ENCODE measurements around the gene DIAPH3. TPM values are rescaled to one million over a fixed set of nuclear protein-coding genes. Genes with fewer than 3 reads are reported as not detected.

DIAPH3 gene
- total RNA-seq, 4 donors from 2014 or later, result 0.20 to 0.30 TPM; not detected in 2

DNA sequence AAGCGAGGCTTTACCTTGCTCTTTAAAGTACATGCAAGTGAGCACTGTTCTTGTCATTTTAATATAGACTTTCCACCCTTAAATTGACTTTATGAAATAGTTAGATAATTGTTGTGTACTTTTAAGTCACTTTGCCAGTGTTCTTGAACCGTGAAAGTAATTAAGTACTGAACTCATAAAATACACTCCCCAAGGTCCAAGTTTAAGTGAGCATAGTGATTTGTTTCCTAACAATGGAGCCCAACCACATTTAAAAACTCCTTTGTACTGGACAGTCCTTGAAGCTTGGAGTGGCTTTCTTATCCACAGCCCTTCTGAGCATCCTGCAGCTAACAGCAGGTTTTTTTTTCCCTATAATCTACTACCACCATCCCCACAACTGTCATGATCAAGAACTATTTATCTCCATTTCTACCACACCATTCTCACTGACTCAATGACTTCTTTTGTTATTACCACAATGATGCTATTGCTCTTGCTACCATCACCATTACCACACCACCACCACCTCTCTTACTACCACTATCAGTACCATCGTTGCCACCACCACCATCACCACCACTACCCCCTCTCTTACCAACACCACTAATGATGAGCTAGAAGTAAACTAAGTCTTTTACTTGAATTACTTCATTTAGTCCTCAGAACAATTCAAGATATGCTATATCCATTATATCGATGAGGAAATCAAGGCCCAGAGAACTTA, 452.6 kb downstream of the DIAPH3 start:
- Histone ChIP-seq H3K4me1 (no peaks in the 10 kb centered on the region), H3K27ac (no peak overlapping the region), H3K9me3 (no peaks in the 10 kb centered on the region), H3K4me3 (no peak overlapping the region), H3K36me3 (no peaks in the 10 kb centered on the region), H3K27me3 (no peaks in the 10 kb centered on the region)
- 67 to 70% methylated on average over 4 of the region's 4 CpGs for WGBS, 2 donors
- DNase-seq (ENCODE audit: low spot score in 2 of 2), result no peak
- TF ChIP-seq CTCF (IDR thresholded peaks at IDR 0.05) (no peak), EP300 (IDR thresholded peaks at IDR 0.05) (no peak), POLR2A (IDR thresholded peaks at IDR 0.05) (no peak)

- Histone ChIP-seq H3K4me3 (no peak overlapping the region), H3K36me3 (no peaks in the 10 kb centered on the region), H3K9me3 (no peaks in the 10 kb centered on the region), H3K27ac (no peak overlapping the region), H3K27me3 (no peaks in the 10 kb centered on the region), H3K4me1 (no peaks in the 10 kb centered on the region)
- no peak for TF ChIP-seq POLR2A (IDR thresholded peaks at IDR 0.05)
- TF ChIP-seq CTCF (IDR thresholded peaks at IDR 0.05), result no peak
- TF ChIP-seq EP300 (IDR thresholded peaks at IDR 0.05), result no peak
- 86 to 97% methylated on average over 1 of the region's 1 CpG for WGBS, 2 donors
- DNase-seq (ENCODE audit: low spot score in 2 of 2), result no peak
Observed at GRCh38 chr13:59710416-59710815, 453.3 kb downstream of the DIAPH3 start.

DNA sequence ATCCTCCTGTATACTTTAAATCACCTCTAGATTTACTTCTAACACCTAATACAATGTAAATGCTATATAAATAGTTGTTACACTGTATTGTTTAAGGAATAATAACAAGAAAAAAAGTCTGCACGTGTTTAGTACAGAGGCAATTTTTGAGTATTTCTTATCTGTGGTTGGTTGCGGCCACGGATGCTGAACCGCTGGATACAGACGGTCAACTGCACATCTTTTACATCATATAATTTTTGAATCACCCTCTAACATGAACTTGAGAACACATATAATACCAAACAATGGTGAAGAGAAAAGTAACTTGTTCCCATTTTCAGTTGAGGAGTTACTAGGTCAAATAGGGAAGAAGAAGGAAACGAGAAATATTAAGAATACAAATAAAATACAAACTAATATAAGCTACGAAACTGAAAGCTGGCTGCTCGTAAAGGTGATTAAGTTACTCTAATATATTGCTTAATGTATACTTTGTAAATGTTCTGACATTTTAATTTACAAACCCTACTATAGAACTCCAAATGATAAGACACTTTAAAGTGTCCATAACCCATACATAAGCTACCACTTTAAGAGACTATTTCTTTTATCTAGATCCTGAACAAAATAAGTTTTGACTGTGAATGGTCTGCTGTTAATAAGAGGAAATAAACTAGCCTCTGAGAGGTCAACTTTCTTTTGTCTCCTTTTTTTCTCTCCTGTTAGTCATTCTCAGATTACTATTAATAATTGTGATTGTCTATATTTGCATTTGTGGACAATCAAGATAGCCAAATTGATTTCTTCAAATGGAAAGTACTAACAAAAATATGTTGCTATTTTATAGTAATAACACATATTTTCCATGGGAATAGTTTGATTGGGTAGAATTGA, 457.4 kb downstream of the DIAPH3 start:
- Histone ChIP-seq H3K9me3 (no peaks in the 10 kb centered on the region), H3K4me3 (no peak overlapping the region), H3K36me3 (no peaks in the 10 kb centered on the region), H3K4me1 (no peaks in the 10 kb centered on the region), H3K27ac (no peak overlapping the region), H3K27me3 (no peaks in the 10 kb centered on the region)
- no peak for DNase-seq (ENCODE audit: low spot score in 2 of 2)
- TF ChIP-seq POLR2A (IDR thresholded peaks at IDR 0.05) (no peak), CTCF (IDR thresholded peaks at IDR 0.05) (no peak)
- 93 to 94% methylated on average over 8 of the region's 8 CpGs for WGBS, 2 donors

DNA sequence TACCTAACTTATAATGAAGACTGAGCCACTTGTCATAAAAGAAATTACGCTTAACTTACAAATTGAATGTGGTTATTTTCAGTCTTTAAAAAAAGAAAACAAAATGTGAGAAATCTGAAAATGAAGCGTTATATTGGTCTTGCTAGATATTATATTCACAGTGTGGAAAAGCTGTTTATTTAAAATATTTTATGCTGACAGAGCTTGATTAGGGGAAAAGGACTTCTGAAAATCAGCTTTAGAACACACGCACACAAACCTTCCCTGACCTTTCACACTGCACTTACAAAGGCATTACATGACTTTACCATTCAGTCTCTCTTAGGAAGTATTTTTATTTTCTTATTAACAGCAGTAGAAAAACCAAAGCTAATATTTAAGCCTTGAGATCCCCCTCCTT, 461.5 kb downstream of the DIAPH3 start:
- WGBS, 2 donors, result 96 to 97% methylated on average over 3 of the region's 3 CpGs

More for the DNA sequence above, 461.5 kb downstream of the DIAPH3 start:
- no peak overlapping the region for H3K27ac ChIP-seq
- H3K36me3 ChIP-seq, result no peaks in the 10 kb centered on the region
- no peaks in the 10 kb centered on the region for H3K4me1 ChIP-seq
- H3K27me3 ChIP-seq, result no peaks in the 10 kb centered on the region
- H3K9me3 ChIP-seq, result no peaks in the 10 kb centered on the region
- no peak for TF ChIP-seq EP300 (IDR thresholded peaks at IDR 0.05)
- no peak for TF ChIP-seq CTCF (IDR thresholded peaks at IDR 0.05)
- no peak for TF ChIP-seq POLR2A (IDR thresholded peaks at IDR 0.05)
- H3K4me3 ChIP-seq, result no peak overlapping the region
- no peak for DNase-seq (ENCODE audit: low spot score in 2 of 2)
